HCEC 1CT (cell line): ENCODE data around the gene RPP40.

ENCODE experiments used
- DNase-seq: peaks from one replicate; pipeline ENCODE4 v3.0.0-alpha.2; 2017

The RPP40 gene

DNA sequence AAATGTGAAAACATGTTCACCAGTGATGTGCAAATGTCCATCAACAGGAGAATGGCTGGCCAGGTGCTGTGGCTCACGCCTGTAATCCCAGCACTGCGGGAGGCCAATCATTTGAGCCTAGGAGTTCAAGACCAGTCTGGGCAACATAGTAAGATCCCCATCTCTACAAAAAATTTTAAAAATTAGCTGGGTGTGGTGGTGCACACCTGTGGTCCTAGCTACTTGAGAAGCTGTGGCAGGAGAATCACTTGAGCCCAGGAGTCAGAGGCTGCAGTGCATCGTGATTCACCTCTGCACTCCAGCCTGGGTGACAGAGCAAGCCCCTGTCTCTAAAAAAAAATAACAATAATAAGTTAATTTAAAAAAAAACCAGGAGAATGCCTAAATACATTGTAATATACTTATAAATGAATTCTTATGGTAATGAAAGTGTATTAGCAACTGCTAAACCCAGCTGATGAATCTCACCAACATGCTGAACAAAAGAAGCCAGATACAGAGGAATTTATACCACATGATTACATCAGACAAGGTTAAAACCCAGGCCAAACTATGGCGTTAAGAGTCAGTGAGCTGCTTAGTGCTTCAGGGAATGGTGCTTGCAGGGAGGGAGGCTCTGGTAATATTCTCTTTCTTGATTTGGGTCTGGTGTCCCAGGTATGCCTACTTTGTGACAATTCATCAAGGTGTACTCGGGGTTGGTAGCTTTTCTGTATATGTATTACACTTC is 36.4 kb downstream of the RPP40 start:
- DNase-seq = no peak

DNA sequence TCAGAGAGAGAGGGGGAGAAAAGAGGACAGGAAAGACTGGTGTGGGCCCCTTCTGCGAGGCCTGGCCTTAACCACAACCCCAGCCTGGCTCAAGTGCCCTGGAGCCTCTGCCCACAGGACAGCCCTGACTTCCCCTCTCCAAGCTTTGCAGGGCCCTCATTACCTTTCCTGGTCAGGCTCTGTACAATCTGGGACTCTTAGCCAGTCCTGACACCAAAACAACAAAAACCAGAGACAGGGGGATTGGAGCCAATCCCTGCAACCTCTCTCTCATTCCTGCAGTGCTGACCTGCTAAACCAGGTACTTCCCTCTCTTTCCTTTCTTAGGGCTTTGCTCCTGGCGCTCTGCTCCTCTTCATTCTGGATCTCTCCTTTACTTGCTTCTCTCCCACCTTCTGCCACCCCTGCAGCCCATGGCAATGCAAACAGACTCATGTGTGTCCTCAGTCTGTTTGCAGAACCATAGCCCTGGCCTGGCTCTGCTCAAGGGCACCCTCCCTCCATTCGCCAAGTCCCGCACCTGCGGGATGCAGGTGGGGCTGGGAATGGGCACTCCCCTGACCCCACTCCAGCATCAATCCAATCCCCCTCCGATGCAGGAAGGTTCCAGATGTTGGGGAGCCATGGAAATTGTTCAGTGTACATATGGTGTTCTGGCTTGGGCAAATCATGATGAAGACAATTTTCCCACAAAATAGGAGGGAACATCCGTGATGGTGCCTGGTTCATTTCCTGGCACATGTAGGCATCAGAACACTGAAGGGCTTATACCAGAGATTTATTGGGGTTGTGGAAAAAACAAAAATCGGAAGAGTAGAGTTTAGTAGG is 38.1 kb downstream of the RPP40 start:
- DNase-seq = no peak

DNA sequence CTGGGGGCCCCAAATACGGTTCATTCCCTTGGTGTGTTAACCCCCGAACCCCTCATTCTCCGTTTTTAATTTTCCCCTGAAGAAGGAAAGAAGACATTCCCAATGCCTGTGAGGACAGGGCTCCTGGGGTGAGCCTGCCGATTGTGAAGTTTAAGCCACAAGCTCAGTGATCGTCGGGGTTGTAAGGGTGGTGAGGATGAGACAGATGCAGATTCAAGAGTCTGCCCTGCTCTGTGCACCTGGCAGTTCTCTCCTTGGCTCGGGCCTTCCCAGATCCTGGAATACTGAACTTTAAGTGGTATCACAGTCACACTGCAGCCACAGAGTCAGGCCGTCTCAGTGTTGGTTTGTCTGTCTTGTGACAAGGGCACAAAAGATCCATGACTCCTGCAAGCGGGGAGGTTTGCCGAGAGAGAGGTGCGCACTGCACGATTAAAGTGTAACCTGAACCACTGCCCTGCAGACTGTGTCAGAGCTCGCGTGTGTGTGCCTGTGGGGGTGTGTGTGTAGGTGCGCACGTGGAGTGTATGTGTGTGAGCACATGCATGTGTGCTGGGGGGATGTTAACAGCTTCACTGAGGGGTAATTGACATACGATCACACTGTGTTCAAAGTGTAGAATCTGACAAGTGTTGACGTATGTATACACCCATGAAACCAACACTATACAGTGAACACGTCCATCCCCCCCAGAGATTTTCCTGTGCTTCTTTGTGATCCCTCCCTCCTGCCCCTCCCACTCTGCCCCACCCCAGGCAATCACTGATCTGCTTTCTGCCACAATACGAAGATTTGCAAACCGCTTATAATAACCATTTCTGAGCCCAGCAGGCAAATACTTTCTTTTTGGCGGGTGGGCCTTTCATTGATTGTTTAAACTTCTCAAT is 38.9 kb downstream of the RPP40 start:
- no peak for DNase-seq

DNA sequence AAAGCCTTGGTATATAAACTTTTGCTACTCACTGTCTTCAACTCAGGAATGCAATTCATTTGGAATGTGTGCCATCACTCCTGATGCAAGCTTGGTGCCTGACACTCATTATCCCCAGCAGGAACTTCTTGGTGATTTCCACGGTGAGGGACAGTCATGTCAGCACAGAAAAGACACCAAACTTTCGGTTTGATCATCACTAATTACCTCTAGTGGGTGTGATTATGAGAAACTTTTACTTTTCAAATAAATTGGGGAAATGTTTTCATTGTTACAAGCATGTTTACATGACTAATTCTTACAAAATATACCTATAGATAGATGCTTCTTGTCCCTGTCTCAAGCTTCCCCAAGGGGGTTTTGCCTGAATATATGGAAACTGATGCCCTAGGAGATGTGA is 40.9 kb downstream of the RPP40 start:
- no peak for DNase-seq

DNA sequence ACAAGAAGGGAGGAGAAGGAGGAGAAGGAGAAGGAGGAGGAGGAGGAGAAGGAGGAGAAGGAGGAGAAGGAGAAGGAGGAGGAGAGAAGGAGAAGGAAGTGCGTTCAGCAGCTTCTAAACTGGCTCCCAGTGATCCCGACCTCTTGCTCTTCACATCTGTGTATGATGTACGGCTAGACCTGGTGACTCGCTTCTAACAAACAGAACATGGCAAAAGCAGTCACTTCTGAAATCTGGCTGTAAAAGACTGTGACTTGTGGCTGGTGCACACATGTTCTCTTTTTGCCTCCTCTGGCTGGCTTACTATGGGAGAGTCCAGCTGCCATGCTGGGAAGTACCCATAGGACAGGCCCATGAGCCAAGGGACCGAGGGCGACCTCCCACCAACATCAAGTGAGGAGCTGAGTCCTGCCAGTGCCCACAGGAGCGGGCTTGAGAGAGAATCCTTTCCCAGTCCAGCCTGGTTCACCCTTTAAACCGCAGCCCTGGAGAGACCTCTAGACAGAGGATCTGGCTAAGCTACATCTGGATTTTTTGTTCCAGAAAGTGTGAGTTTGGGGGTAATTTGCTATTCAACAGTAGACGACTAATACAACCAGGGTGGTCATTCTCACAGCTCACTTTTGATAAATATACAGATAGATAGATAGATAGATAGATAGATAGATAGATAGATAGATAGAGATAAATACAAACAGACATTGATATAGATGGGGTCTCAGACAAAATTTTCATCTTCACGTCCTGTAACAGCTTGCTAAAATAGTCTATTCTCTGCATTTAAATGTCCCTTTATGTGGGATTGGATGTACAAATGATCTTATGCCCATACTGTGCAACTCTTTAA is 42.3 kb downstream of the RPP40 start:
- no peak for DNase-seq

DNA sequence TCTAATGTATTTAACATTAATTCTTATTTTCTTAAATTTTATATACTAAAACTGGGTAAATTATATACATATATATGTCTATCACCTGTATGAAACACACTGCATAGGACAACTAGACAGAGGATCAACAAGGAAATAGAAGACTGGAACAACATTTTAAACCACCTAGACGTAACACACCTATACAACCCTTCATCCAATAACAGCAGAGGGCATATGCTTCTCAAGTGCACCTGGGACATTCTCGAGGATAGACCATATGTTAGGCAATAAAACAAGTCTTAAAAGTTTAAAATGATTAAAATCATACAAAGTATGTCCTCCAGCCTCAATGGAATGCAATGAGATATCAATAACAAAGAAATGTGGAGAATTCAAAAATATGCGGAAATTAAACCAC is 45.2 kb downstream of the RPP40 start:
- no peak for DNase-seq

DNA sequence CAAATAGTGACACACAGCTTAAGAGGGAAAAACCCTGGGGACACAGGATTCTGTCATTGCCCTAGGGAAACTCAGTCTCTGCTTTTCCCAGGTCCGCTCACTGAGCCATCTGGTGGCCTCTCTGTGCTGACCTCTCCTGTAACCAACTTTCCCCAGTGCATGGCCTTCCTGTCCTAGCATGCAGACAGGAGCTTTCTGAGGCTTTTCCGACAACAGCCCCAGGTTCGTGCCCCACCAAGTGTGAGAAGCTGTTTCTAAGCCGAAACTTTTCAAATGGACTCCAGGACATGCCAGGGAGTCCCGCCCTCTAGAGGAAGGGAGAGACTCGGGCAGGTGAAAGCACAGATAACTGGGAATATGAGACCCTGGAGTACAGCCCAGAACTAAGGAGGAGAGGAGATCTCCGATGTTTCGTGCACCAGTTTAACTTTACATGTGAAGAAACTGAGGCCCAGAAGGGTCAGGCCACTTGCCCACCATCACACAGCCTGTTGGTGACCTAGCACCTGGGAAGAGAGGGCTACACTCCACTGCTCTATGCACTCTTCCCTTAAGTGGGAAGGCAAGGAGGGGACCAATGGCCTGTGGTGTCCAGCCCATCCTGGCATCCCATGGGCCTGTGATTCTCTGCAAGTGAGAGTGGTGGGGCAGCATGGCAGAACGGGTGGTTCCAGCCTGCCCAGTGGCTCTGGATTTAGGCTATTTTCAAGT is 46.2 kb downstream of the RPP40 start:
- no peak for DNase-seq

DNA sequence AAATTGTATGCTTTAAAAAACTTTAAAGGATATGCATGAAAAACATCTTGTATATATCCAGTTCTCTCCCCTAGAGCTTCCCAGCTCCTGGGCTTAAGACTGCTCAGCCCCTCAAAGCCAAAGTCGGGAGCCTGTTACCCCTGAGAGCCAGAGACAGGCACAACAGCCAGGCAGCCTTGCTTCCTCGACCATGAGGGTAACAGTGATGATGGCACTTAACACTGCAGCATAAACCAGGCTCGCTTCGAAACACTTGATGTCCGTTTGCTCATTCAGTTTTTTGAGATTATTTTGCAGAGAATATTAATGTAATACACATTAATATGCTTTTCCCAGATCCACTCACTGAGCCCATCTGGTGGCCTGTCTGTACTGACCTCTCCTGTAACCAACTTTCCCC is 47.2 kb downstream of the RPP40 start:
- DNase-seq = no peak

DNA sequence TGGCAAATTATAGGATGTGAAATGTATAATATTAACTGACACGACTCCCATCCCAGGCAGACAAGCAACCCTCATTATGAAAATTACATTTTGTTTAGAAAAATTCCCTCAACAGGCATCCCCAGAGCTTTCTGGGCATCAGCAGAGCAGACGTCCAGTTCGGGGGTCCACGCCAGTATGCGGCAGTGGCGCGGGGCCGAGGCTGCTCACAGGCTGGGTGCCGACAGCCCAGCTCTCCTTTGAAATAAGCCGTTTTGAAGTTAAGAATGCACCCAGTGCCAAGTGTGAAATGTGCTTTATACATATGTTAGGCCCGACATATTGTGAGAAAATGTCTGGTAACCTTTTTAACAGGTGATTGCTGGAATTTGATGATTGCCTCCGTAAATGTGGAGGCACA is 50.4 kb downstream of the RPP40 start:
- no peak for DNase-seq

DNA sequence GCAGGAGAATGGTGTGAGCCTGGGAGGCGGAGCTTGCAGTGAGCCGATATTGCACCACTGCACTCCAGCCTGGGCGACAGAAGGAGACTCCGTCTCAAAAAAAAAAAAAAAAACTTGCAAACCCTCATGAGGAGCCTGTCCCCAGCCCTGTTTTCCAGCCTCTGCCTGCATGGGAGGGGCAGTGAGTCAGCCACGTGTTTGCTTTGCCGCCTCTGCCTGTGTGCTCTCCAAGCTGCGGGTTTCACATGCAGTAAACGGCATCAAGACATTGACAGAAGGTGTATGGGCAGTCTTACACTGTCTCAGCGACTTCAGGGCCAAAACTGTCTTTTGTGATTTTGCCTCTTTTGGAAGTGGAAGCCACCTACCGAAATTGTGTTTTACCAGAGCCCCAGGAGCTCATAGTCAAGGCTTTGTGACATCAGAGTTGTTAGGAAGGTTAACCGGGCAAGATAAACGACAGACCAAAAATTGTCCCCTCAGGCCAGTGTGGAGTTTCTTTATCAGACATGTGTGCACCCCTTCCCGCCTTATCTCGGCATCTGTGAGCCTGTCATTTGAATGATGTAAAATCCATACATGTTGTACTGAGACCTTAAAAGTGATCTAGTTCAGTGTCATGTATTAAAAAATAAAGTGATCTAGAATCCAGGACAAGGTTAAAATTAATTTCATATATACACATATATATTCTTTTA is 52.9 kb downstream of the RPP40 start:
- no peak for DNase-seq

DNA sequence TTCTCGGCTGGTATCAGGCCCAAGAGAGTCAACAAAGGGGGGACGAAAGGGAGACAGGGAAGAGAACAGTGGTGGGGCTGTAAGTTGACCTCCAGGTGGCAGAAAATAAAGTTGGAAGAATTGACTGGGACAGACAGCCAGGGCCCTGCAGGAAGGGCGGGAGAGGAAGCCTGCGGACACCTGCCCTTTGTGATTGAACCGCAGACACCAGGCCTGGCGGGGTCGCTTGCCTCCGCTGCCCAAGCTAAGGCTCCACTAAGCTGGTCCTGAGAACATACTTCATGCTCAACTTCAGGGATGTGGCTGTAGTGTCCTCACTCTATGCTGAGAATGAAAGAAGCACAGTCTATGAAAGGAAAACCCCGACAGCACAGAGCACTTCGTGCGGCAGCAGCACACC is 53.8 kb downstream of the RPP40 start:
- DNase-seq = no peak

DNA sequence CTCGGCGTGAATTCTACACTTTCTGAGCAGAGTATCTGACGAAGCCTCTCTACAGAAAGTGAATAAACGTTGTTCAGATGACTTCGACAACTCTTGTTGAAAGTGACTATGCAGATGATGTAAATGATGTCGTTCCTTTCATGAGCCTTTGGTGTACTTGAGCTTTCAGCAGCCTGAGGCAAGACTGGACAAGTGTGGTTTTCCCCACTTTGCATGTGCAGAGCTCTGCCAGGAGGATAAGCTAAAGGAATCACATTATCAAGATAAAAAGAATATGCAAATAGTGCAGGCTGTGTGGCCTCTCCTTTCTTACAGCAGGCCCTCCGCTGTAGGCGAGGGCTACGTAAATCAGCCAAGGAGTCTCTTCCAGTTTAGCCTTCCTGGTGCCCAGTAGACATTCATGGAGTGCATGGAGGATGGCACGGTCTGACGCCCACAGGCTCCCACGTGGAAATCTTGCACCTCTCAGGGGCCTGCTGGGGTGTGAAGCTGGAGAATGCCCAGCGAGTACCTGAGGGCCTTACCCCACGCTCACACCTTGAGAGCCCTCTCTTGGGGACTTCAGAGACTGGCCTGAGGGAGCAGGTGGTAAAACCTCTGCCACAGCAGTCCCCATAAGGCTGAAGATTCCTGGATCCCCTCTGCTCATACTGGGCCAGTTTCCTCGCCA is 54.9 kb downstream of the RPP40 start:
- no peak for DNase-seq

DNA sequence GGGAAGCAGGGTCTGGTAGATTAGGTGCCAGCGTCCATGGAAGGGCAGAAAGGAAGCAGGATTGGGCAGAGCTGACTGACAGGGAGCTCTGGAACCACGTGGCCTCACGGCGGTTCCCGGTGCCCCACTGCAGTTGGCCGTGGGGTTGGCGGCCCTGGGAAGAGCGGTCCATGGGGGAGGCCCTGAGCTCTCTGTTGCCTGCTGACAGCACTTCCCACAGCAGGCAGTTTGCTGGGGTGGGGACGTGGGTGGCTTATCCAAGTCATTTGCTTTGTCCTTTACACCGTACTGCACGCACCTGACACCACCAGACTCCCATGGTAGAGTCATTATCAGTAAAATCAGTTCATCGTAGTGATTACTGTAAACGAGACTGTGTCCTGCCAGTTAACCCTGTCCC is 56.1 kb downstream of the RPP40 start:
- DNase-seq = no peak

DNA sequence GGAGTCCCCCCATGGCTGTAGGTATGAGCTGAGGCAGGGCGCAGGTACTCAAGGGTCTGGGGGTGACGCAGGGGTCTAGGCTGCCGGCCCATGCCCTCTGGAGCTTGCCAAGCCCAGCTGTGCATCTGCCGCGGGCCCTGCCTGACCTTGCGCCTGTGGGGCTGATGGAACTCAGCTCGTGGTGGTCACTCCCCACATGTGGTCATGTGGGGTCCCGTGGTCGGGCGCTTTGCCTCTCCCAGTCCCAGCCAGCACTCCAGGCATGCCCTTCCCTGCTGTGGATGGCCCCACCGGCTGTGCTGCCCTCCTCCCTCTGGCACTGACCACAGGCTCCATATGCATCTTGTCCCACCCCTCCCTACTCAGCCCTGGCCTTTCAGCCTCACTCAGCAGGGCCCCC is 57.3 kb downstream of the RPP40 start:
- DNase-seq = no peak
